ENCODE data around the gene LUM. TPM values are rescaled to one million over a fixed set of nuclear protein-coding genes. Genes with fewer than 3 reads are reported as not detected.

The LUM gene
- total RNA-seq, 5 donors from 2014 or later (not counting 1 experiment from before 2014, with no cell fraction given): 0.46 to 1.1 (median 0.61) TPM; not detected in 2

DNA sequence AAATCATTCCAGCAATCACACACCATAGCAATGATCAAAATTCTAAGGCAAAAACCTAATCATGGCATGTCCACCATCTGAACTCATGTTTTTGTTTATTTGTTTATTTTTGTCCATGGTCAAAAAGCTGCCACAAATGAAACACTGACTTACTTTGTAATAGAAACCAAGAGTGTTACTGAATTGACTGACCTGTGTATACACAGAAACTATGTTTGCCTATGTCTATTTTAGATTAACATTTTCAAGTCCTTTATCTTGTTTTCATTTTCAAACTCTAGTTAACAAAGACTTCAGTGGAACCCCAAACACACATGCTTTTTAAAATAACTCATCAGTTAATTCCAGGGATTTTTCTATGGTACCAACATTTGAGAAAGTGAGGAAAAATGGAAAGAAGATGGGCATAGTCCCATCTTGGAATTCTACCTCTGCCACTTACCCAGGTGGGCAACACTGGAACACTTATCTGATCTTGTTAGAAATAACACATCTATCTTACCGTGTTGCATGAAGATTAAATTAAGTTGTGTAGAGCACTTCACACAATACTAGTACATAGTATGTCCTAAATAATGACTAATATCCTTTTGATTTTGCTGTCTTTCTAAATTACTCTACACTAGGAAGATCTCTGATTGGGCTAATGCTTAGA lies 6.4 kb downstream of the LUM start:
- H3K9me3 ChIP-seq: no peaks in the 10 kb centered on the region
- no peak for ATAC-seq (replicated peaks in 1 of 4)
- POLR2A ChIA-PET: no interaction called here

GRCh38 chr12:91103624-91104023 lies 7.7 kb downstream of the LUM start:
- Histone ChIP-seq H3K4me1 (ENCODE audit: control insufficient read depth in 1 of 2, extremely low read depth in 1 of 2, insufficient read depth in 2 of 2, low read length in 2 of 2) (no peaks in the 10 kb centered on the region), H3K27me3 (replicated peaks in 1 of 2; ENCODE audit: control insufficient read depth in 2 of 2, extremely low read depth in 1 of 2, insufficient read depth in 2 of 2, low read length in 1 of 2) (no peaks in the 10 kb centered on the region), H3K4me3 (ENCODE audit: control insufficient read depth in 1 of 2, extremely low read depth in 1 of 2, low read length in 1 of 2) (no peak overlapping the region), H3K27ac (ENCODE audit: low read length) (no peak overlapping the region), H3K36me3 (ENCODE audit: control insufficient read depth in 2 of 2, extremely low read depth in 1 of 2, insufficient read depth in 1 of 2, low read length in 1 of 2) (no peaks in the 10 kb centered on the region), H3K9me3 (no peaks in the 10 kb centered on the region)
- ChIA-PET POLR2A (no interaction called here), CTCF (no interaction called here)
- H3K27ac Mint-ChIP-seq: no peak overlapping the region
- DNase-seq (no peak), ATAC-seq (replicated peaks in 1 of 4) (no peak)
- WGBS (ENCODE audit: insufficient coverage): no CpG with 5 or more reads among the region's 1 CpG
- H3K9me3 Mint-ChIP-seq: no peaks in the 10 kb centered on the region
- no peaks in the 10 kb centered on the region for H3K36me3 Mint-ChIP-seq
- H3K27me3 Mint-ChIP-seq: peaks cover 0 to 5% of the 10 kb centered on the region in 2 donors
- no peak overlapping the region for H3K4me3 Mint-ChIP-seq
- H3K4me1 Mint-ChIP-seq: no peaks in the 10 kb centered on the region

More for the DNA sequence above, 6.4 kb downstream of the LUM start:
- CTCF ChIA-PET: no interaction called here
- no peak overlapping the region for H3K27ac Mint-ChIP-seq
- Histone ChIP-seq H3K4me1 (ENCODE audit: control insufficient read depth in 1 of 2, extremely low read depth in 1 of 2, insufficient read depth in 2 of 2, low read length in 2 of 2) (no peaks in the 10 kb centered on the region), H3K4me3 (ENCODE audit: control insufficient read depth in 1 of 2, extremely low read depth in 1 of 2, low read length in 1 of 2) (no peak overlapping the region), H3K27ac (ENCODE audit: low read length) (no peak overlapping the region), H3K27me3 (replicated peaks in 1 of 2; ENCODE audit: control insufficient read depth in 2 of 2, extremely low read depth in 1 of 2, insufficient read depth in 2 of 2, low read length in 1 of 2) (no peaks in the 10 kb centered on the region), H3K36me3 (ENCODE audit: control insufficient read depth in 2 of 2, extremely low read depth in 1 of 2, insufficient read depth in 1 of 2, low read length in 1 of 2) (no peaks in the 10 kb centered on the region)
- peaks cover 0 to 8% of the 10 kb centered on the region in 2 donors for H3K27me3 Mint-ChIP-seq
- no peaks in the 10 kb centered on the region for H3K9me3 Mint-ChIP-seq
- H3K4me1 Mint-ChIP-seq: no peaks in the 10 kb centered on the region
- DNase-seq: no peak
- no CpG with 5 or more reads among the region's 1 CpG for WGBS (ENCODE audit: insufficient coverage)
- H3K36me3 Mint-ChIP-seq: no peaks in the 10 kb centered on the region
- no peak overlapping the region for H3K4me3 Mint-ChIP-seq

DNA sequence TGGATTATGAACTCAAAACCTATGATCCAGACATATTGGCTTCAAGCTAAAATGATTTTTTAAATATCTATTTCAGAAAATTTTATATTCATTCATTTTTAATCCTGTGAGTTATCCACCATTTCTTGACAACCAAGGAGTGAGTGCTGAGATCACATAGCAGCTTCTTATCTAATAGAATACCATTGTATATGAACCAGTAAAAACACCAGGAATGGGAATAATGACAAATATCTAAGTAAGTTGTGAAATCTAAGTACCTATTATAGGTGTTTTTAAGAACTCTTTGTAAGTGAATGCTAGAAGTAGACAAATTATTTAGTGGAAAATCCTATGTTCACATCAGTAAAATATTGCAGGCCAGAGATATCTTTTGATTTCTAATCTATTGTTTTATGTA lies 8.2 kb downstream of the LUM start:
- H3K4me1 Mint-ChIP-seq: no peaks in the 10 kb centered on the region
- H3K36me3 Mint-ChIP-seq: no peaks in the 10 kb centered on the region
- H3K27me3 ChIP-seq (replicated peaks in 1 of 2; ENCODE audit: control insufficient read depth in 2 of 2, extremely low read depth in 1 of 2, insufficient read depth in 2 of 2, low read length in 1 of 2): no peaks in the 10 kb centered on the region
- ATAC-seq (replicated peaks in 1 of 4): no peak
- H3K9me3 Mint-ChIP-seq: no peaks in the 10 kb centered on the region
- H3K9me3 ChIP-seq: no peaks in the 10 kb centered on the region
- H3K27ac ChIP-seq (ENCODE audit: low read length): no peak overlapping the region
- no peak for DNase-seq
- H3K4me1 ChIP-seq (ENCODE audit: control insufficient read depth in 1 of 2, extremely low read depth in 1 of 2, insufficient read depth in 2 of 2, low read length in 2 of 2): no peaks in the 10 kb centered on the region
- CTCF ChIA-PET: no interaction called here
- H3K36me3 ChIP-seq (ENCODE audit: control insufficient read depth in 2 of 2, extremely low read depth in 1 of 2, insufficient read depth in 1 of 2, low read length in 1 of 2): no peaks in the 10 kb centered on the region
- no peak overlapping the region for H3K4me3 Mint-ChIP-seq
- POLR2A ChIA-PET: no interaction called here
- H3K4me3 ChIP-seq (ENCODE audit: control insufficient read depth in 1 of 2, extremely low read depth in 1 of 2, low read length in 1 of 2): no peak overlapping the region
- H3K27ac Mint-ChIP-seq: no peak overlapping the region
- peaks cover 0 to 5% of the 10 kb centered on the region in 2 donors for H3K27me3 Mint-ChIP-seq

DNA sequence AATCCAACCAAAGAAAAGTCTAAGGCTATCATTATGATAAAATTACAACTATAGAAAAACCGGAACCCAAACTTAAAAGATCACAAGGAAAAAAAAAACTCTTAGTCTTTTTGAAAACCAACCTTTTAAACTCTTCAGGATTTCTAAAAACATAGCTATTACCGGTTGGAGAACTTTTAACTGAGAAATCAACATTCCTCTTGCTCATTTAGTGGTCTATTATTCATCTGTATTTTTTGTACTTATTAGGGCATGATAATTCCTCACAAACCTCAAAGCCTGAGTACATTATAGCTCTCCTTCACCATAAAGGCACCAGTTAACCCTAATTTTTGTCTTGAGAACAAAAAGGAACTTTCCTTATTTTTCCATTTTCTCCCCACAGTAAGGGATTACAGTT lies 10.4 kb downstream of the LUM start:
- H3K9me3 Mint-ChIP-seq: no peaks in the 10 kb centered on the region
- no peaks in the 10 kb centered on the region for H3K36me3 ChIP-seq (ENCODE audit: control insufficient read depth in 2 of 2, extremely low read depth in 1 of 2, insufficient read depth in 1 of 2, low read length in 1 of 2)
- H3K27me3 ChIP-seq (replicated peaks in 1 of 2; ENCODE audit: control insufficient read depth in 2 of 2, extremely low read depth in 1 of 2, insufficient read depth in 2 of 2, low read length in 1 of 2): no peaks in the 10 kb centered on the region
- H3K4me1 Mint-ChIP-seq: no peaks in the 10 kb centered on the region
- H3K4me3 ChIP-seq (ENCODE audit: control insufficient read depth in 1 of 2, extremely low read depth in 1 of 2, low read length in 1 of 2): no peak overlapping the region
- H3K4me3 Mint-ChIP-seq: no peak overlapping the region
- ChIA-PET CTCF (interaction anchor here (0.6 kb wide), 2 partner anchors 11 to 156 kb away, joined by 3 read pairs; no protein-coding TSS in a partner anchor), POLR2A (no interaction called here)
- peaks cover 0 to 5% of the 10 kb centered on the region in 2 donors for H3K27me3 Mint-ChIP-seq
- no CpG with 5 or more reads among the region's 2 CpGs for WGBS (ENCODE audit: insufficient coverage)
- H3K27ac Mint-ChIP-seq: no peak overlapping the region
- H3K36me3 Mint-ChIP-seq: no peaks in the 10 kb centered on the region
- DNase-seq: no peak
- no peaks in the 10 kb centered on the region for H3K4me1 ChIP-seq (ENCODE audit: control insufficient read depth in 1 of 2, extremely low read depth in 1 of 2, insufficient read depth in 2 of 2, low read length in 2 of 2)
- no peak overlapping the region for H3K27ac ChIP-seq (ENCODE audit: low read length)
- no peak for ATAC-seq (replicated peaks in 1 of 4)
- no peaks in the 10 kb centered on the region for H3K9me3 ChIP-seq

DNA sequence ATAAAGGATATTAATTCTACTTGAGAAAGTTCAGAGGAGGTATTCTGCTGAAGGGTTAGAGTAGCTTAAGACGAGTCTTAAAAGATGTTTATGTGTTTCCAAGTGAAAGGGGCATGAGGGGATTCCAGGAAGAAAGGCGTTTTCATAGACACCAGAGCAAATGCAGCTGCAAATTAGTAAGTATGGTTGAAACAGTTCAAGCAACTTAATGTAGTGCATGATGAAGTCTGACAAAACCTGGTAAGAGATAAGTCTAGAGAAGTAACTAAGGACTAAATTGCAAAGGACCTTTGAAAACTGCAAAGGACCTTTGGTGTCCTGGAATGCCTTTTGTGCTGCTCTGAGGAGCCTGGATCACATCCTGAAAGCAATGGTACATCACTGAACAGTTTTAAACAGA lies 11.5 kb downstream of the LUM start:
- no peaks in the 10 kb centered on the region for H3K27me3 ChIP-seq (replicated peaks in 1 of 2; ENCODE audit: control insufficient read depth in 2 of 2, extremely low read depth in 1 of 2, insufficient read depth in 2 of 2, low read length in 1 of 2)
- H3K4me1 ChIP-seq (ENCODE audit: control insufficient read depth in 1 of 2, extremely low read depth in 1 of 2, insufficient read depth in 2 of 2, low read length in 2 of 2): no peaks in the 10 kb centered on the region
- no peak overlapping the region for H3K4me3 ChIP-seq (ENCODE audit: control insufficient read depth in 1 of 2, extremely low read depth in 1 of 2, low read length in 1 of 2)
- ChIA-PET CTCF (no interaction called here), POLR2A (interaction anchor here in 1 of 2 donors (0.6 kb wide), 1 partner anchor 130 kb away, joined by 3 read pairs; no protein-coding TSS in a partner anchor)
- no peak overlapping the region for H3K27ac ChIP-seq (ENCODE audit: low read length)
- no peaks in the 10 kb centered on the region for H3K4me1 Mint-ChIP-seq
- no peaks in the 10 kb centered on the region for H3K9me3 Mint-ChIP-seq
- H3K27me3 Mint-ChIP-seq: peaks cover 0 to 3% of the 10 kb centered on the region in 2 donors
- no peaks in the 10 kb centered on the region for H3K36me3 Mint-ChIP-seq
- WGBS (ENCODE audit: insufficient coverage): 50% methylated on average over 2 of the region's 2 CpGs
- H3K27ac Mint-ChIP-seq: no peak overlapping the region
- no peak for ATAC-seq (replicated peaks in 1 of 4)
- H3K36me3 ChIP-seq (ENCODE audit: control insufficient read depth in 2 of 2, extremely low read depth in 1 of 2, insufficient read depth in 1 of 2, low read length in 1 of 2): no peaks in the 10 kb centered on the region
- H3K9me3 ChIP-seq: no peaks in the 10 kb centered on the region
- no peak for DNase-seq
- no peak overlapping the region for H3K4me3 Mint-ChIP-seq

- H3K4me1 Mint-ChIP-seq: no peaks in the 10 kb centered on the region
- H3K36me3 Mint-ChIP-seq: no peaks in the 10 kb centered on the region
- Histone ChIP-seq H3K4me3 (ENCODE audit: control insufficient read depth in 1 of 2, extremely low read depth in 1 of 2, low read length in 1 of 2) (no peak overlapping the region), H3K4me1 (ENCODE audit: control insufficient read depth in 1 of 2, extremely low read depth in 1 of 2, insufficient read depth in 2 of 2, low read length in 2 of 2) (no peaks in the 10 kb centered on the region), H3K27ac (ENCODE audit: low read length) (no peak overlapping the region), H3K36me3 (ENCODE audit: control insufficient read depth in 2 of 2, extremely low read depth in 1 of 2, insufficient read depth in 1 of 2, low read length in 1 of 2) (no peaks in the 10 kb centered on the region), H3K9me3 (no peaks in the 10 kb centered on the region), H3K27me3 (replicated peaks in 1 of 2; ENCODE audit: control insufficient read depth in 2 of 2, extremely low read depth in 1 of 2, insufficient read depth in 2 of 2, low read length in 1 of 2) (no peaks in the 10 kb centered on the region)
- no peak for DNase-seq
- H3K4me3 Mint-ChIP-seq: no peak overlapping the region
- H3K9me3 Mint-ChIP-seq: no peaks in the 10 kb centered on the region
- CTCF ChIA-PET: no interaction called here
- peaks cover 0 to 3% of the 10 kb centered on the region in 2 donors for H3K27me3 Mint-ChIP-seq
- POLR2A ChIA-PET: no interaction called here
- no CpG with 5 or more reads among the region's 2 CpGs for WGBS (ENCODE audit: insufficient coverage)
- no peak for ATAC-seq (replicated peaks in 1 of 4)
- no peak overlapping the region for H3K27ac Mint-ChIP-seq
Observed at GRCh38 chr12:91099341-91099740, 12.0 kb downstream of the LUM start.

GRCh38 chr12:91098941-91099340 lies 12.4 kb downstream of the LUM start:
- no peak overlapping the region for H3K4me3 ChIP-seq (ENCODE audit: control insufficient read depth in 1 of 2, extremely low read depth in 1 of 2, low read length in 1 of 2)
- Mint-ChIP-seq H3K27ac (no peak overlapping the region), H3K27me3 (peaks cover 0 to 3% of the 10 kb centered on the region in 2 donors), H3K36me3 (no peaks in the 10 kb centered on the region), H3K4me1 (no peaks in the 10 kb centered on the region), H3K4me3 (no peak overlapping the region), H3K9me3 (no peaks in the 10 kb centered on the region)
- H3K4me1 ChIP-seq (ENCODE audit: control insufficient read depth in 1 of 2, extremely low read depth in 1 of 2, insufficient read depth in 2 of 2, low read length in 2 of 2): no peaks in the 10 kb centered on the region
- H3K27me3 ChIP-seq (replicated peaks in 1 of 2; ENCODE audit: control insufficient read depth in 2 of 2, extremely low read depth in 1 of 2, insufficient read depth in 2 of 2, low read length in 1 of 2): no peaks in the 10 kb centered on the region
- DNase-seq (no peak), ATAC-seq (replicated peaks in 1 of 4) (no peak)
- ChIA-PET POLR2A (no interaction called here), CTCF (no interaction called here)
- WGBS (ENCODE audit: insufficient coverage): no CpG with 5 or more reads among the region's 3 CpGs
- H3K9me3 ChIP-seq: no peaks in the 10 kb centered on the region
- no peaks in the 10 kb centered on the region for H3K36me3 ChIP-seq (ENCODE audit: control insufficient read depth in 2 of 2, extremely low read depth in 1 of 2, insufficient read depth in 1 of 2, low read length in 1 of 2)
- H3K27ac ChIP-seq (ENCODE audit: low read length): no peak overlapping the region

Data from T-cell (primary cell).